HEK293 (cell line): ENCODE measurements around the gene ZNF860.
A peak's percentile ranks its signal among the peaks of the same experiment; 100 is the strongest.

Experiments
- GLI4 ChIP-seq: fragments of 450-650 bp; formaldehyde crosslinking; IDR thresholded peaks from 2 replicates; pipeline ENCODE4 v1.5.1; 2016; ENCODE audit warnings: missing biosample characterization, missing genetic modification characterization
- GLIS2 ChIP-seq: fragments of 450-650 bp; formaldehyde crosslinking; IDR thresholded peaks from 2 replicates; pipeline ENCODE4 v1.5.1; 2016; ENCODE audit warnings: missing biosample characterization, missing genetic modification characterization
- KLF9 ChIP-seq: fragments of 450-650 bp; formaldehyde crosslinking; IDR thresholded peaks from 2 replicates; pipeline ENCODE4 v1.5.1; 2016; ENCODE audit warnings: missing biosample characterization, missing genetic modification characterization, low read depth
- MYNN ChIP-seq: fragments of 450-650 bp; formaldehyde crosslinking; IDR thresholded peaks from 2 replicates; pipeline ENCODE4 v1.5.1; 2016; ENCODE audit warnings: missing biosample characterization, missing genetic modification characterization, borderline replicate concordance
- SCRT1 ChIP-seq: fragments of 450-650 bp; formaldehyde crosslinking; IDR thresholded peaks from 2 replicates; pipeline ENCODE4 v1.5.1; 2016; ENCODE audit warnings: missing biosample characterization, missing genetic modification characterization, borderline replicate concordance
- SCRT2 ChIP-seq: fragments of 450-650 bp; formaldehyde crosslinking; IDR thresholded peaks from 2 replicates; pipeline ENCODE4 v1.5.1; 2016; ENCODE audit warnings: missing biosample characterization, missing genetic modification characterization
- YY2 ChIP-seq: fragments of 450-650 bp; formaldehyde crosslinking; IDR thresholded peaks from 2 replicates; pipeline ENCODE4 v1.5.1; 2016; ENCODE audit warnings: missing biosample characterization, missing genetic modification characterization
- ZBTB17 ChIP-seq: fragments of 450-650 bp; formaldehyde crosslinking; IDR thresholded peaks from 2 replicates; pipeline ENCODE4 v1.5.1; 2016; ENCODE audit warnings: missing biosample characterization, missing genetic modification characterization
- ZBTB26 ChIP-seq: fragments of 450-650 bp; formaldehyde crosslinking; optimal IDR thresholded peaks from 2 replicates; pipeline ENCODE3; 2016; ENCODE audit warnings: missing biosample characterization, mild to moderate bottlenecking, missing genetic modification characterization
- ZFP41 ChIP-seq: fragments of 450-650 bp; formaldehyde crosslinking; IDR thresholded peaks from 2 replicates; pipeline ENCODE4 v1.5.1; 2016; ENCODE audit warnings: missing biosample characterization, missing genetic modification characterization, borderline replicate concordance
- ZIC2 ChIP-seq: fragments of 450-650 bp; formaldehyde crosslinking; IDR thresholded peaks from 2 replicates; pipeline ENCODE4 v1.5.1; 2016; ENCODE audit warnings: missing biosample characterization, missing genetic modification characterization
- ZNF121 ChIP-seq: fragments of 450-650 bp; formaldehyde crosslinking; IDR thresholded peaks from 2 replicates; pipeline ENCODE4 v1.5.1; 2016; ENCODE audit warnings: missing biosample characterization, missing genetic modification characterization
- ZNF24 ChIP-seq: fragments of 450-650 bp; formaldehyde crosslinking; IDR thresholded peaks from 2 replicates; pipeline ENCODE4 v1.5.1; 2016; ENCODE audit warnings: missing biosample characterization, missing genetic modification characterization
- ZNF354C ChIP-seq: fragments of 450-650 bp; formaldehyde crosslinking; IDR thresholded peaks from 2 replicates; pipeline ENCODE4 v1.5.1; 2016; ENCODE audit warnings: missing biosample characterization, missing genetic modification characterization, low read depth, borderline replicate concordance
- ZNF423 ChIP-seq: fragments of 450-650 bp; formaldehyde crosslinking; IDR thresholded peaks from 2 replicates; pipeline ENCODE4 v1.5.1; 2016; ENCODE audit warnings: missing biosample characterization, missing genetic modification characterization
- ZNF426 ChIP-seq: fragments of 450-650 bp; formaldehyde crosslinking; IDR thresholded peaks from 2 replicates; pipeline ENCODE4 v1.5.1; 2017; ENCODE audit warnings: missing biosample characterization, missing genetic modification characterization, mild to moderate bottlenecking, inconsistent platforms, moderate library complexity
- ZNF473 ChIP-seq: fragments of 450-650 bp; formaldehyde crosslinking; IDR thresholded peaks from 2 replicates; pipeline ENCODE4 v1.5.1; 2017; ENCODE audit warnings: missing biosample characterization, missing genetic modification characterization
- ZNF544 ChIP-seq: fragments of 450-650 bp; formaldehyde crosslinking; IDR thresholded peaks from 2 replicates; pipeline ENCODE4 v1.5.0; 2017; ENCODE audit warnings: missing biosample characterization, missing genetic modification characterization
- ZNF596 ChIP-seq: fragments of 450-650 bp; IDR thresholded peaks from 2 replicates; pipeline ENCODE4 v1.5.0; 2018; ENCODE audit warnings: missing biosample characterization, mild to moderate bottlenecking, missing genetic modification characterization, moderate library complexity
- ZNF600 ChIP-seq: fragments of 450-650 bp; formaldehyde crosslinking; IDR thresholded peaks from 2 replicates; pipeline ENCODE4 v1.5.1; 2016; ENCODE audit warnings: missing biosample characterization, missing genetic modification characterization
- ZNF623 ChIP-seq: fragments of 450-650 bp; formaldehyde crosslinking; IDR thresholded peaks from 2 replicates; pipeline ENCODE4 v1.5.1; 2016; ENCODE audit warnings: missing biosample characterization, missing genetic modification characterization
- ZNF660 ChIP-seq: fragments of 450-650 bp; IDR thresholded peaks from 2 replicates; pipeline ENCODE4 v1.5.1; 2018; ENCODE audit warnings: missing biosample characterization, mild to moderate bottlenecking, missing genetic modification characterization
- ZNF76 ChIP-seq: fragments of 450-650 bp; formaldehyde crosslinking; IDR thresholded peaks from 2 replicates; pipeline ENCODE4; 2016; ENCODE audit warnings: low read depth, missing biosample characterization, missing genetic modification characterization, borderline replicate concordance
- ZNF777 ChIP-seq: fragments of 450-650 bp; formaldehyde crosslinking; IDR thresholded peaks from 2 replicates; pipeline ENCODE4 v1.5.1; 2017; ENCODE audit warnings: missing biosample characterization, missing genetic modification characterization, borderline replicate concordance
- ZSCAN23 ChIP-seq: fragments of 450-650 bp; formaldehyde crosslinking; IDR thresholded peaks from 2 replicates; pipeline ENCODE4 v1.5.1; 2016; ENCODE audit warnings: missing biosample characterization, missing genetic modification characterization
- ZXDB ChIP-seq: fragments of 450-650 bp; formaldehyde crosslinking; IDR thresholded peaks from 2 replicates; pipeline ENCODE4 v1.5.1; 2016; ENCODE audit warnings: missing biosample characterization, missing genetic modification characterization
- TF ChIP-seq, protein P1 (sequence below): fragments of 450-650 bp; formaldehyde crosslinking; IDR thresholded peaks from 2 replicates; pipeline ENCODE4 v1.5.1; 2016; ENCODE audit warnings: missing biosample characterization, missing genetic modification characterization
- TF ChIP-seq, protein P2 (sequence below): fragments of 450-650 bp; formaldehyde crosslinking; IDR thresholded peaks from 2 replicates; pipeline ENCODE4 v1.5.1; 2017; ENCODE audit warnings: missing biosample characterization, mild to moderate bottlenecking, missing genetic modification characterization, moderate library complexity
- TF ChIP-seq, protein P3 (sequence below): fragments of 450-650 bp; formaldehyde crosslinking; IDR thresholded peaks from 2 replicates; pipeline ENCODE4 v1.5.1; 2016; ENCODE audit warnings: missing biosample characterization, missing genetic modification characterization

The ZNF860 gene

DNA sequence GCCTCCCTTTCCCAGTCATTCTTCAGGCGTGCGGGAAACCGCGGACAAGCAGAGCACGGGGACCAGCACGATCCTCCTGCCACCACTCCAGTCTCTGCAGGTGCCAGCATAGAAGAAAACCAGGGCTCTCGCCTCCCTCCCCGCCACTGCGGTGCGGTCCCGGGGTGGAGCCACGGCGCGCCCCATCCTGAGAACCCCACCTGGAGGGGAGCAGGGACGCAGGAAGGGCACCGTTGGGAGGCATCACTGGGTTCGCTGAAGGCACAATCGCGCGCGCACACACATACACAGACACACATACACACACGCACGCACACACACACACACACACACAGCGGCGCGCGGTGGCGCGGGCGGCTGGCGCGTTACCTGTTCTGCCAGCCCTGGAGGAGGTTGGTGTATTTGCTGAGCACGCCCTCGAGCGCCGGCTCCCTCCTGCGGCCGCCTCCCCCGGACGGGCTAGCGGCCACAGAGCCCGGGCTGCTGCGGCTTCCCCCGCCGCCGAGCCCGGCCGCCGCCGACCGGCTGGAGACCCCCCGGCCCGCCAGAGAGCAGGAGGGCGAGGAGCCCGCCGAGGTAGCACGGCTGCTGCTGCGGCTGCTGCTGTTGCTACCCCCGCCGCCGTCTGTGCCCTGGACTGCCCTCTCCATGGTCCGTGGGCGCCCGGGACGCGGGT lies 882 bp upstream of the ZNF860 start (continued):
- TF ChIP-seq ZNF76 (tag by site-specific recombination) (peak; percentile 25; the same call in 1 of the 2 replicates), KLF9 (tag by site-specific recombination) (peak; percentile 45; the same call in 1 of the 2 replicates), ZNF426 (tag by site-specific recombination) (no peak), ZNF623 (tag by site-specific recombination) (no peak), ZIC2 (tag by site-specific recombination) (peak; percentile 91), ZNF660 (tag by site-specific recombination) (no peak; the same call in 1 of the 2 replicates), ZFP41 (tag by site-specific recombination) (no peak), ZNF777 (tag by site-specific recombination) (peak; percentile 82), ZNF600 (peak; percentile 96), ZNF473 (tag by site-specific recombination) (no peak), ZNF24 (tag by site-specific recombination) (peak; percentile 50), GLI4 (tag by site-specific recombination) (peak; percentile 76; the same call in 1 of the 2 replicates), ZBTB17 (tag by site-specific recombination) (peak; percentile 90), ZNF121 (tag by site-specific recombination) (no peak), ZNF544 (tag by site-specific recombination) (no peak), GLIS2 (tag by site-specific recombination) (peak; percentile 92), ZNF354C (tag by site-specific recombination) (no peak), MYNN (tag by site-specific recombination) (no peak), ZSCAN23 (tag by site-specific recombination) (no peak), ZNF423 (tag by site-specific recombination) (0 out of 2 replicates have a peak, but pooled peaks have one; percentile 64), ZBTB26 (tag by site-specific recombination) (peak; percentile 99), ZXDB (tag by site-specific recombination) (peak; percentile 61; the same call in 1 of the 2 replicates), SCRT1 (tag by site-specific recombination) (no peak), ZNF596 (tag by site-specific recombination) (peak; percentile 12; the same call in 1 of the 2 replicates), SCRT2 (tag by site-specific recombination) (0 out of 2 replicates have a peak, but pooled peaks have one; percentile 37), YY2 (tag by site-specific recombination) (0 out of 2 replicates have a peak, but pooled peaks have one; percentile 37)
- TF ChIP-seq, protein P1, sequence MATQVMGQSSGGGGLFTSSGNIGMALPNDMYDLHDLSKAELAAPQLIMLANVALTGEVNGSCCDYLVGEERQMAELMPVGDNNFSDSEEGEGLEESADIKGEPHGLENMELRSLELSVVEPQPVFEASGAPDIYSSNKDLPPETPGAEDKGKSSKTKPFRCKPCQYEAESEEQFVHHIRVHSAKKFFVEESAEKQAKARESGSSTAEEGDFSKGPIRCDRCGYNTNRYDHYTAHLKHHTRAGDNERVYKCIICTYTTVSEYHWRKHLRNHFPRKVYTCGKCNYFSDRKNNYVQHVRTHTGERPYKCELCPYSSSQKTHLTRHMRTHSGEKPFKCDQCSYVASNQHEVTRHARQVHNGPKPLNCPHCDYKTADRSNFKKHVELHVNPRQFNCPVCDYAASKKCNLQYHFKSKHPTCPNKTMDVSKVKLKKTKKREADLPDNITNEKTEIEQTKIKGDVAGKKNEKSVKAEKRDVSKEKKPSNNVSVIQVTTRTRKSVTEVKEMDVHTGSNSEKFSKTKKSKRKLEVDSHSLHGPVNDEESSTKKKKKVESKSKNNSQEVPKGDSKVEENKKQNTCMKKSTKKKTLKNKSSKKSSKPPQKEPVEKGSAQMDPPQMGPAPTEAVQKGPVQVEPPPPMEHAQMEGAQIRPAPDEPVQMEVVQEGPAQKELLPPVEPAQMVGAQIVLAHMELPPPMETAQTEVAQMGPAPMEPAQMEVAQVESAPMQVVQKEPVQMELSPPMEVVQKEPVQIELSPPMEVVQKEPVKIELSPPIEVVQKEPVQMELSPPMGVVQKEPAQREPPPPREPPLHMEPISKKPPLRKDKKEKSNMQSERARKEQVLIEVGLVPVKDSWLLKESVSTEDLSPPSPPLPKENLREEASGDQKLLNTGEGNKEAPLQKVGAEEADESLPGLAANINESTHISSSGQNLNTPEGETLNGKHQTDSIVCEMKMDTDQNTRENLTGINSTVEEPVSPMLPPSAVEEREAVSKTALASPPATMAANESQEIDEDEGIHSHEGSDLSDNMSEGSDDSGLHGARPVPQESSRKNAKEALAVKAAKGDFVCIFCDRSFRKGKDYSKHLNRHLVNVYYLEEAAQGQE (tag by site-specific recombination) = no peak
- TF ChIP-seq, protein P2, sequence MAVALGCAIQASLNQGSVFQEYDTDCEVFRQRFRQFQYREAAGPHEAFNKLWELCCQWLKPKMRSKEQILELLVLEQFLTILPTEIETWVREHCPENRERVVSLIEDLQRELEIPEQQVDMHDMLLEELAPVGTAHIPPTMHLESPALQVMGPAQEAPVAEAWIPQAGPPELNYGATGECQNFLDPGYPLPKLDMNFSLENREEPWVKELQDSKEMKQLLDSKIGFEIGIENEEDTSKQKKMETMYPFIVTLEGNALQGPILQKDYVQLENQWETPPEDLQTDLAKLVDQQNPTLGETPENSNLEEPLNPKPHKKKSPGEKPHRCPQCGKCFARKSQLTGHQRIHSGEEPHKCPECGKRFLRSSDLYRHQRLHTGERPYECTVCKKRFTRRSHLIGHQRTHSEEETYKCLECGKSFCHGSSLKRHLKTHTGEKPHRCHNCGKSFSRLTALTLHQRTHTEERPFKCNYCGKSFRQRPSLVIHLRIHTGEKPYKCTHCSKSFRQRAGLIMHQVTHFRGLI = peak; percentile 21; the same call in 1 of the 2 replicates
- TF ChIP-seq, protein P3, sequence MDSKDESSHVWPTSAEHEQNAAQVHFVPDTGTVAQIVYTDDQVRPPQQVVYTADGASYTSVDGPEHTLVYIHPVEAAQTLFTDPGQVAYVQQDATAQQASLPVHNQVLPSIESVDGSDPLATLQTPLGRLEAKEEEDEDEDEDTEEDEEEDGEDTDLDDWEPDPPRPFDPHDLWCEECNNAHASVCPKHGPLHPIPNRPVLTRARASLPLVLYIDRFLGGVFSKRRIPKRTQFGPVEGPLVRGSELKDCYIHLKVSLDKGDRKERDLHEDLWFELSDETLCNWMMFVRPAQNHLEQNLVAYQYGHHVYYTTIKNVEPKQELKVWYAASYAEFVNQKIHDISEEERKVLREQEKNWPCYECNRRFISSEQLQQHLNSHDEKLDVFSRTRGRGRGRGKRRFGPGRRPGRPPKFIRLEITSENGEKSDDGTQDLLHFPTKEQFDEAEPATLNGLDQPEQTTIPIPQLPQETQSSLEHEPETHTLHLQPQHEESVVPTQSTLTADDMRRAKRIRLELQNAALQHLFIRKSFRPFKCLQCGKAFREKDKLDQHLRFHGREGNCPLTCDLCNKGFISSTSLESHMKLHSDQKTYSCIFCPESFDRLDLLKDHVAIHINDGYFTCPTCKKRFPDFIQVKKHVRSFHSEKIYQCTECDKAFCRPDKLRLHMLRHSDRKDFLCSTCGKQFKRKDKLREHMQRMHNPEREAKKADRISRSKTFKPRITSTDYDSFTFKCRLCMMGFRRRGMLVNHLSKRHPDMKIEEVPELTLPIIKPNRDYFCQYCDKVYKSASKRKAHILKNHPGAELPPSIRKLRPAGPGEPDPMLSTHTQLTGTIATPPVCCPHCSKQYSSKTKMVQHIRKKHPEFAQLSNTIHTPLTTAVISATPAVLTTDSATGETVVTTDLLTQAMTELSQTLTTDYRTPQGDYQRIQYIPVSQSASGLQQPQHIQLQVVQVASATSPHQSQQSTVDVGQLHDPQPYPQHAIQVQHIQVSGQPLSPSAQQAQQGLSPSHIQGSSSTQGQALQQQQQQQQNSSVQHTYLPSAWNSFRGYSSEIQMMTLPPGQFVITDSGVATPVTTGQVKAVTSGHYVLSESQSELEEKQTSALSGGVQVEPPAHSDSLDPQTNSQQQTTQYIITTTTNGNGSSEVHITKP (tag by site-specific recombination) = peak; percentile 55
